Measurements from ENCODE around the gene DNAH14.
"Not testable (repeated sequence)": the region's sequence is repeated elsewhere in the genome, so short reads cannot be mapped to it uniquely, and the experiment has no call there.

DNAH14 gene

GRCh38 chr1:225225681-225226080 lies 296.2 kb downstream of the DNAH14 start:
- no peak overlapping the region for H3K27ac ChIP-seq
- H4K20me1 ChIP-seq (ENCODE audit: insufficient read depth), result no peaks in the 10 kb centered on the region
- no peak overlapping the region for H3K9ac ChIP-seq
- TF ChIP-seq CTCF (conservative IDR thresholded peaks at IDR 0.05; ENCODE audit: low read depth, low read length), result no peak
- H2AFZ ChIP-seq (ENCODE audit: low read depth), result no peak overlapping the region
- H3K27me3 ChIP-seq (ENCODE audit: insufficient read depth, low read depth), result no peaks in the 10 kb centered on the region
- H3K4me1 ChIP-seq (ENCODE audit: low read depth, poor library complexity, severe bottlenecking), result no peaks in the 10 kb centered on the region
- no peak overlapping the region for H3K4me2 ChIP-seq
- H3K79me2 ChIP-seq (ENCODE audit: insufficient read depth, low read depth), result no peaks in the 10 kb centered on the region
- H3K4me3 ChIP-seq (IDR thresholded peaks at IDR 0.05; ENCODE audit: insufficient read depth, low read depth, low read length), result no peak overlapping the region
- H3K36me3 ChIP-seq (ENCODE audit: insufficient read depth), result no peaks in the 10 kb centered on the region

- no peak for TF ChIP-seq CTCF (conservative IDR thresholded peaks at IDR 0.05; ENCODE audit: low read depth, low read length)
- Histone ChIP-seq H3K4me3 (IDR thresholded peaks at IDR 0.05; ENCODE audit: insufficient read depth, low read depth, low read length) (no peak overlapping the region), H2AFZ (ENCODE audit: low read depth) (no peak overlapping the region), H3K9ac (no peak overlapping the region), H3K4me2 (no peak overlapping the region), H4K20me1 (ENCODE audit: insufficient read depth) (no peaks in the 10 kb centered on the region), H3K36me3 (ENCODE audit: insufficient read depth) (no peaks in the 10 kb centered on the region), H3K4me1 (ENCODE audit: low read depth, poor library complexity, severe bottlenecking) (no peaks in the 10 kb centered on the region), H3K27me3 (ENCODE audit: insufficient read depth, low read depth) (no peaks in the 10 kb centered on the region), H3K79me2 (ENCODE audit: insufficient read depth, low read depth) (no peaks in the 10 kb centered on the region), H3K27ac (no peak overlapping the region)
These were observed 299.4 kb downstream of the DNAH14 start for GRCh38 chr1:225228871-225229303.

- H3K4me1 ChIP-seq (ENCODE audit: low read depth, poor library complexity, severe bottlenecking); H3K4me3 ChIP-seq (IDR thresholded peaks at IDR 0.05; ENCODE audit: insufficient read depth, low read depth, low read length); H3K27me3 ChIP-seq (ENCODE audit: insufficient read depth, low read depth); H2AFZ ChIP-seq (ENCODE audit: low read depth); H3K36me3 ChIP-seq (ENCODE audit: insufficient read depth); H3K9ac ChIP-seq; H3K4me2 ChIP-seq; H3K79me2 ChIP-seq (ENCODE audit: insufficient read depth, low read depth); H3K27ac ChIP-seq; H4K20me1 ChIP-seq (ENCODE audit: insufficient read depth): not testable (repeated sequence)
These were observed 300.0 kb downstream of the DNAH14 start for GRCh38 chr1:225229429-225229828.

- no peak overlapping the region for H3K27ac ChIP-seq
- H3K4me1 ChIP-seq (ENCODE audit: low read depth, poor library complexity, severe bottlenecking), result no peaks in the 10 kb centered on the region
- no peaks in the 10 kb centered on the region for H3K27me3 ChIP-seq (ENCODE audit: insufficient read depth, low read depth)
- H3K4me2 ChIP-seq, result no peak overlapping the region
- H3K36me3 ChIP-seq (ENCODE audit: insufficient read depth), result no peaks in the 10 kb centered on the region
- no peaks in the 10 kb centered on the region for H3K79me2 ChIP-seq (ENCODE audit: insufficient read depth, low read depth)
- no peaks in the 10 kb centered on the region for H4K20me1 ChIP-seq (ENCODE audit: insufficient read depth)
- H3K4me3 ChIP-seq (IDR thresholded peaks at IDR 0.05; ENCODE audit: insufficient read depth, low read depth, low read length), result no peak overlapping the region
- no peak overlapping the region for H3K9ac ChIP-seq
- no peak for TF ChIP-seq CTCF (conservative IDR thresholded peaks at IDR 0.05; ENCODE audit: low read depth, low read length)
- H2AFZ ChIP-seq (ENCODE audit: low read depth), result no peak overlapping the region
These were observed 301.0 kb downstream of the DNAH14 start for GRCh38 chr1:225230483-225230882.

GRCh38 chr1:225232930-225233329 lies 303.5 kb downstream of the DNAH14 start:
- H3K27me3 ChIP-seq (ENCODE audit: insufficient read depth, low read depth); H3K4me1 ChIP-seq (ENCODE audit: low read depth, poor library complexity, severe bottlenecking); H2AFZ ChIP-seq (ENCODE audit: low read depth); H3K27ac ChIP-seq; H3K4me3 ChIP-seq (IDR thresholded peaks at IDR 0.05; ENCODE audit: insufficient read depth, low read depth, low read length); H4K20me1 ChIP-seq (ENCODE audit: insufficient read depth); H3K9ac ChIP-seq; H3K4me2 ChIP-seq; H3K36me3 ChIP-seq (ENCODE audit: insufficient read depth); H3K79me2 ChIP-seq (ENCODE audit: insufficient read depth, low read depth): not testable (repeated sequence)
